B cell (primary cell): Measurements from ENCODE around the gene OR56A3.

Source experiments
- CTCF ChIP-seq: fragments of 200-600 bp; IDR thresholded peaks from one replicate; pipeline ENCODE4 v1.8.0; 2022; ENCODE audit warnings: antibody characterized with exemption, mild to moderate bottlenecking
- EZH2 ChIP-seq: IDR thresholded peaks from 2 replicates; pipeline ENCODE4 v1.6.1; 2012; ENCODE audit warnings: borderline replicate concordance, low read depth, mild to moderate bottlenecking, moderate library complexity, low read length; ENCODE audit not compliant: insufficient read depth, poor library complexity, severe bottlenecking

- TF ChIP-seq CTCF (no peak), EZH2 (no peak)
Observed at GRCh38 chr11:5967708-5968107, 25.7 kb downstream of the OR56A3 start.
